ENCODE results near the gene MUC12. TPM values are rescaled to one million over a fixed set of nuclear protein-coding genes. Genes with fewer than 3 reads are reported as not detected.

Gene MUC12, protein sequence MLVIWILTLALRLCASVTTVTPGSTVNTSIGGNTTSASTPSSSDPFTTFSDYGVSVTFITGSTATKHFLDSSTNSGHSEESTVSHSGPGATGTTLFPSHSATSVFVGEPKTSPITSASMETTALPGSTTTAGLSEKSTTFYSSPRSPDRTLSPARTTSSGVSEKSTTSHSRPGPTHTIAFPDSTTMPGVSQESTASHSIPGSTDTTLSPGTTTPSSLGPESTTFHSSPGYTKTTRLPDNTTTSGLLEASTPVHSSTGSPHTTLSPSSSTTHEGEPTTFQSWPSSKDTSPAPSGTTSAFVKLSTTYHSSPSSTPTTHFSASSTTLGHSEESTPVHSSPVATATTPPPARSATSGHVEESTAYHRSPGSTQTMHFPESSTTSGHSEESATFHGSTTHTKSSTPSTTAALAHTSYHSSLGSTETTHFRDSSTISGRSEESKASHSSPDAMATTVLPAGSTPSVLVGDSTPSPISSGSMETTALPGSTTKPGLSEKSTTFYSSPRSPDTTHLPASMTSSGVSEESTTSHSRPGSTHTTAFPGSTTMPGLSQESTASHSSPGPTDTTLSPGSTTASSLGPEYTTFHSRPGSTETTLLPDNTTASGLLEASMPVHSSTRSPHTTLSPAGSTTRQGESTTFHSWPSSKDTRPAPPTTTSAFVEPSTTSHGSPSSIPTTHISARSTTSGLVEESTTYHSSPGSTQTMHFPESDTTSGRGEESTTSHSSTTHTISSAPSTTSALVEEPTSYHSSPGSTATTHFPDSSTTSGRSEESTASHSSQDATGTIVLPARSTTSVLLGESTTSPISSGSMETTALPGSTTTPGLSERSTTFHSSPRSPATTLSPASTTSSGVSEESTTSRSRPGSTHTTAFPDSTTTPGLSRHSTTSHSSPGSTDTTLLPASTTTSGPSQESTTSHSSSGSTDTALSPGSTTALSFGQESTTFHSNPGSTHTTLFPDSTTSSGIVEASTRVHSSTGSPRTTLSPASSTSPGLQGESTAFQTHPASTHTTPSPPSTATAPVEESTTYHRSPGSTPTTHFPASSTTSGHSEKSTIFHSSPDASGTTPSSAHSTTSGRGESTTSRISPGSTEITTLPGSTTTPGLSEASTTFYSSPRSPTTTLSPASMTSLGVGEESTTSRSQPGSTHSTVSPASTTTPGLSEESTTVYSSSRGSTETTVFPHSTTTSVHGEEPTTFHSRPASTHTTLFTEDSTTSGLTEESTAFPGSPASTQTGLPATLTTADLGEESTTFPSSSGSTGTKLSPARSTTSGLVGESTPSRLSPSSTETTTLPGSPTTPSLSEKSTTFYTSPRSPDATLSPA (N-terminal part only)
- total RNA-seq (2016; rRNA removed; fragmentation: Illumina TruSeq; extraction: Trizol) (not detected in 2 replicates), polyA plus RNA-seq (2011; rRNA removed) (not detected in 2 replicates), polyA minus RNA-seq (2011; rRNA and poly(A)+ RNA removed; ENCODE audit: low replicate concordance) (not detected in 2 replicates), Bru-seq, nascent RNA (not detected), BruChase-seq, experiment 1, labeled RNA remaining after a 6-hour chase (percentile 0 among the genes with signal in this experiment), BruChase-seq, experiment 2, labeled RNA remaining after a 2-hour chase (percentile 4 among the genes with signal in this experiment)
- total RNA-seq (2016; cell fraction: cytosol; rRNA removed; fragmentation: Illumina TruSeq; extraction: Trizol; ENCODE audit: low read depth), result not detected in 2 replicates
- total RNA-seq (2016; cell fraction: insoluble cytoplasmic fraction; rRNA removed; fragmentation: Illumina TruSeq; extraction: Trizol), result not detected in 2 replicates
- 0.62 TPM in 1 of 2 replicates, not detected in the other for total RNA-seq (2016; cell fraction: membrane; rRNA removed; fragmentation: Illumina TruSeq; extraction: Trizol)
- not detected in 2 replicates for total RNA-seq (2016; cell fraction: nucleus; rRNA removed; fragmentation: Illumina TruSeq; extraction: Trizol)
- polyA plus RNA-seq (2011; cell fraction: cytosol; rRNA removed), result not detected in 2 replicates
- 0.16 TPM in 1 of 2 replicates, not detected in the other for polyA plus RNA-seq (2011; cell fraction: nucleus; rRNA removed)
- 0.01 and 0.13 TPM in 2 replicates for polyA plus RNA-seq (2012)
- polyA plus RNA-seq (2016; cell fraction: cytosol; fragmentation: Illumina TruSeq; extraction: Trizol; ENCODE audit: low read depth), result not detected in 2 replicates
- polyA plus RNA-seq (2016; cell fraction: insoluble cytoplasmic fraction; fragmentation: Illumina TruSeq; extraction: Trizol; ENCODE audit: low read depth), result not detected in 2 replicates
- not detected in 2 replicates for polyA plus RNA-seq (2016; cell fraction: membrane; fragmentation: Illumina TruSeq; extraction: Trizol; ENCODE audit: low read depth)
- 0.84 TPM in 1 of 2 replicates, not detected in the other for polyA plus RNA-seq (2016; cell fraction: nucleus; fragmentation: Illumina TruSeq; extraction: Trizol; ENCODE audit: insufficient read depth, low read depth)
- polyA minus RNA-seq (2011; cell fraction: cytosol; rRNA and poly(A)+ RNA removed), result not detected in 2 replicates
- not detected in 2 replicates for polyA minus RNA-seq (2011; cell fraction: nucleus; rRNA and poly(A)+ RNA removed)
- long read RNA-seq, experiment 1, result 0 reads
- long read RNA-seq, experiment 2, partial matches to known transcripts, result 0 of 1 reads
- long read RNA-seq, experiment 2, other reads (novel, unspliced or antisense), result 0 of 1 reads

- Histone ChIP-seq H3K27me3 (ENCODE audit: control insufficient read depth in 1 of 2, insufficient read depth in 2 of 2, low read length in 2 of 2) (peaks cover 12 to 47% of the 10 kb centered on the region in 2 experiments), H3K9ac (ENCODE audit: insufficient read depth, low read depth, low read length) (no peak within 1 kb of the TSS), H4K20me1 (ENCODE audit: insufficient read depth, low read length) (no peaks in the 10 kb centered on the region), H3K9me3 (ENCODE audit: low read length) (peaks cover 1% of the 10 kb centered on the region; the same call in 1 of the 2 replicates), H3K4me1 (ENCODE audit: insufficient read depth, low read length) (0 out of 2 replicates have a peak, but pooled peaks cover 10% of the 10 kb centered on the region), H2AFZ (ENCODE audit: low read length) (no peak within 1 kb of the TSS), H3K4me2 (ENCODE audit: low read depth, low read length) (no peak within 1 kb of the TSS), H3K27ac (ENCODE audit: extremely low read length, insufficient read depth, low read length) (no peak within 1 kb of the TSS), H3K4me3 (replicated peaks in 1 of 3; ENCODE audit: insufficient read depth in 1 of 3, low read depth in 2 of 3, low read length in 3 of 3) (no peak within 1 kb of the TSS), H3K36me3 (replicated peaks in 1 of 2; ENCODE audit: control insufficient read depth in 1 of 2, insufficient read depth in 2 of 2, low read length in 2 of 2) (no peaks in the 10 kb centered on the region), H3K79me2 (ENCODE audit: insufficient read depth, low read length) (no peaks in the 10 kb centered on the region)
- ATAC-seq (no peak), FAIRE-seq (no peak), DNase-seq (ENCODE audit: low spot score) (no peak)
- ChIA-PET POLR2A (no interaction called here), CTCF (ENCODE audit: low intra/inter-chr PET ratio, low total read pairs) (no interaction called here)
- intact Hi-C loops (cut with micrococcal nuclease; ENCODE audit: unreplicated experiment) (no loop called here), in situ Hi-C loops (cut with HindIII; ENCODE audit: extremely low pct_ligation_motif_present, low pct_unique_long_range_greater_than_20kb) (loop anchor here (5.0 kb wide), 1 partner anchor 88 kb away; no protein-coding TSS in a partner anchor)
- 35% methylated on average over 12 of the region's 12 CpGs for WGBS (ENCODE audit: low lambda C conversion rate)
- BruUV-seq (replicated peaks), result no TSS peak
- TF ChIP-seq ZNF20 (CRISPR knock-in tag; IDR thresholded peaks at IDR 0.05), result no peak
- no peak for TF ChIP-seq ATAD3A (CRISPR knock-in tag; IDR thresholded peaks at IDR 0.05)
- no peak for TF ChIP-seq NR2F1 (CRISPR knock-in tag; IDR thresholded peaks at IDR 0.05)
- no peak for TF ChIP-seq IRX3 (CRISPR knock-in tag; IDR thresholded peaks at IDR 0.05; ENCODE audit: borderline replicate concordance, low read depth)
- no peak for TF ChIP-seq RAD51 (IDR thresholded peaks at IDR 0.05; ENCODE audit: borderline replicate concordance)
- TF ChIP-seq ZNF451 (CRISPR knock-in tag; IDR thresholded peaks at IDR 0.05), result no peak
- TF ChIP-seq ZNF672 (CRISPR knock-in tag; IDR thresholded peaks at IDR 0.05), result no peak
- no peak for TF ChIP-seq SRF (IDR thresholded peaks at IDR 0.05; ENCODE audit: low read depth, low read length)
- TF ChIP-seq, protein P1, sequence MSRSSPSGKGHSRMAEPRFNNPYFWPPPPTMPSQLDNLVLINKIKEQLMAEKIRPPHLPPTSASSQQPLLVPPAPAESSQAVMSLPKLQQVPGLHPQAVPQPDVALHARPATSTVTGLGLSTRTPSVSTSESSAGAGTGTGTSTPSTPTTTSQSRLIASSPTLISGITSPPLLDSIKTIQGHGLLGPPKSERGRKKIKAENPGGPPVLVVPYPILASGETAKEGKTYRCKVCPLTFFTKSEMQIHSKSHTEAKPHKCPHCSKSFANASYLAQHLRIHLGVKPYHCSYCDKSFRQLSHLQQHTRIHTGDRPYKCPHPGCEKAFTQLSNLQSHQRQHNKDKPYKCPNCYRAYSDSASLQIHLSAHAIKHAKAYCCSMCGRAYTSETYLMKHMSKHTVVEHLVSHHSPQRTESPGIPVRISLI (CRISPR knock-in tag; IDR thresholded peaks at IDR 0.05; ENCODE audit: borderline replicate concordance), result no peak
- TF ChIP-seq, protein P2, sequence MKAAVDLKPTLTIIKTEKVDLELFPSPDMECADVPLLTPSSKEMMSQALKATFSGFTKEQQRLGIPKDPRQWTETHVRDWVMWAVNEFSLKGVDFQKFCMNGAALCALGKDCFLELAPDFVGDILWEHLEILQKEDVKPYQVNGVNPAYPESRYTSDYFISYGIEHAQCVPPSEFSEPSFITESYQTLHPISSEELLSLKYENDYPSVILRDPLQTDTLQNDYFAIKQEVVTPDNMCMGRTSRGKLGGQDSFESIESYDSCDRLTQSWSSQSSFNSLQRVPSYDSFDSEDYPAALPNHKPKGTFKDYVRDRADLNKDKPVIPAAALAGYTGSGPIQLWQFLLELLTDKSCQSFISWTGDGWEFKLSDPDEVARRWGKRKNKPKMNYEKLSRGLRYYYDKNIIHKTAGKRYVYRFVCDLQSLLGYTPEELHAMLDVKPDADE (CRISPR knock-in tag; IDR thresholded peaks at IDR 0.05), result no peak
- TF ChIP-seq WIZ (CRISPR knock-in tag; IDR thresholded peaks at IDR 0.05), result no peak
- no peak for TF ChIP-seq ZBTB21 (CRISPR knock-in tag; IDR thresholded peaks at IDR 0.05)
- no peak for TF ChIP-seq ZNF282 (IDR thresholded peaks at IDR 0.05; ENCODE audit: partially characterized antibody)
These were observed at the start of gene MUC12 for GRCh38 chr7:100969066-100969615. Gene MUC12 (plus strand): TSS chr7:100969565. CDS start chr7:100969623, 58 bp downstream.

Measured in HepG2 (cell line).